ENCODE data around the gene XYLT1.
A peak's percentile ranks its signal among the peaks of the same experiment; 100 is the strongest.

The XYLT1 gene

GRCh38 chr16:17276610-17277009 is 194.2 kb downstream of the XYLT1 start:
- FAIRE-seq = no peak
- no peak for DNase-seq (ENCODE audit: extremely low spot score, insufficient read length, low read depth)

GRCh38 chr16:17276010-17276530 is 194.7 kb downstream of the XYLT1 start:
- FAIRE-seq = no peak
- DNase-seq (ENCODE audit: extremely low spot score, insufficient read length, low read depth) = no peak

DNA sequence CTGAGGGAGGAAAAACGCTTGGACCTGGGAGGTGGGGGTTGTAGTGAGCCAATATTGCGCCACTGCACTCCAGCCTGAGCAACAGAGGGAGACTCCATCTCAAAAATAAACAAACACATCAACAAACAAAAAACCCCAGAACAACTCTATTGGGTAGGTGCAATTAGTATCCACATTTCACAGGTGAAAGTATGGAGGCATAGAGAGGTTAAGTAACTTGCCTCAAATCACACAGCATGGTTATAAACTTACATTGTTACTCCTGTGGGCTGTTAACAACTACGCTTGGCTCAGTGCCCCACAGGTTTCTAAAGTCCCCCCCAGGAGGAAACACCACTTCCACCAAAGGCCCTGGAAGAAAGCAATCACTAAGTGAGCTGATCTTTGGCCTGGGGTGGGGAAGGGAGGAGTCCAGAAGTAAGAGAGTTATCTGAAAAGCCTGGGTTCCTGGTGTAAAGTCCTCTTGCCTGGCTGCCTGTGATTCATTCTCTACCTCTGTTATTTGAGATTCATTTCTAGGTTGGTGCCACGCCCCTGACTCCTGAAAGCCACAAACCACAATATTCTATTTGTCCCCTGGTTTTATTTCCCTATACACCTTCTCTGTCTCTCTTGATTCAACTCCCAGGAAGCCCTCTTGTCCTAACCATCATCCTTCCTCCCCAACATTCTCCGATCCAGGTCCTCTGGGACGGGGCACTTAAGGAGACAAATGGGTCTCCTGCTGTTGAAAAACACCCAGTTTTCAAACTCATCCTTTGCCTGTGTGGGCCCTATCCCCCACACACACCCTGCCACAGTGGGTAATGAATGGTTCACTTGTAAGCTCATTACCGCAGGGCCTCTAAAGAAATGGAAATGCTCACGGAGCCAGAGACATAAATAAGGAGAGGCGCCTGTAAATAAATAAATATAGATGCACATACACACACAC is 195.4 kb downstream of the XYLT1 start:
- DNase-seq (ENCODE audit: extremely low spot score, insufficient read length, low read depth) = no peak
- FAIRE-seq = no peak

DNA sequence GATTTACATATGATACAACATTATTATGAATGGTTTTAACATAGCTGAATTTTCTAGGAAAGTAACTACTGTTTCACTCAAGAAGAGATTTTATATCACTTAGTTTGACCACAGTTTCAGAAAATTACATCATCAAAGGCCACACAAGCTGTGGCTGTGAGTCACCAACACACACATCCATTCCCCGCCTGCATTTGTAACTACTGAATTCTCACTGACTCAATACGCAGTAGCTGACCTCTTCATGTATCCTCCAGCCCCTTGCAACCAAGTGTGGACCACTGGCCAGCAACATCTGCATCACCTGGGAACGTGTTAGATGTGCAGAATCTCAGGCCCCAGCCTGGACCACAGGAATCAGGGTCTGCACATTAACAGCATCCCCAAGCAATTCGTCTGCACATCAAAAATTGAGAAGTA is 197.6 kb downstream of the XYLT1 start:
- DNase-seq (ENCODE audit: extremely low spot score, insufficient read length, low read depth) (no peak), FAIRE-seq (no peak)

- no peak for FAIRE-seq
Observed at GRCh38 chr16:17272716-17273115, 198.0 kb downstream of the XYLT1 start.

GRCh38 chr16:17271687-17272086 is 199.1 kb downstream of the XYLT1 start:
- DNase-seq (ENCODE audit: extremely low spot score, insufficient read length, low read depth) (no peak), FAIRE-seq (no peak)

More at GRCh38 chr16:17272716-17273115, 198.0 kb downstream of the XYLT1 start:
- DNase-seq (ENCODE audit: extremely low spot score, insufficient read length, low read depth) = no peak

GRCh38 chr16:17270683-17271109 is 200.1 kb downstream of the XYLT1 start:
- FAIRE-seq = no peak
- DNase-seq (ENCODE audit: extremely low spot score, insufficient read length, low read depth) = no peak

DNA sequence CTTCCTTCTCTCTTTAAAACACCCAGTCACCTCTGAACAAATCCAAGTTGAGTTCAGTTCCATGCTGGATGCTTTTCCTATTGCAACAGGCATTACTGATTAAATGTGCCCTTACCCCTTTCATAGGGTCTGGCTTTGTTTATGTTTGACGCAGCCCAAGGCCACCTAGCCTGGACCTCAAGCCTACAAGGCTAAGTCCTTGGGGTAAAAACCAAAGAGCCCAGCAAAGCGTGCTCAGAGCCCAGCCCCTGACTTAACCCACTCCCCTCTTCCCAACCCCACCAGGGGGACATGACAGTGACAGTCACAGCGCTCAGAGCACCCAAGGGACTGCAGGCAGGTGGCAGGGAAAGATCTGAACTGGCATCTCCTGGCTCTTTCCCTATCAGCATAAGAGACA is 200.6 kb downstream of the XYLT1 start:
- no peak for FAIRE-seq
- DNase-seq (ENCODE audit: extremely low spot score, insufficient read length, low read depth) = no peak

- FAIRE-seq (no peak), DNase-seq (ENCODE audit: extremely low spot score, insufficient read length, low read depth) (no peak)
Observed at GRCh38 chr16:17269439-17269838, 201.3 kb downstream of the XYLT1 start.

- FAIRE-seq = no peak
- DNase-seq (ENCODE audit: extremely low spot score, insufficient read length, low read depth) = no peak
Observed at GRCh38 chr16:17266608-17267313, 204.0 kb downstream of the XYLT1 start.

- no peak for DNase-seq (ENCODE audit: extremely low spot score, insufficient read length, low read depth)
- no peak for FAIRE-seq
Observed at GRCh38 chr16:17265154-17265553, 205.6 kb downstream of the XYLT1 start.

GRCh38 chr16:17261197-17261858 is 209.4 kb downstream of the XYLT1 start:
- no peak for FAIRE-seq
- DNase-seq (ENCODE audit: extremely low spot score, insufficient read length, low read depth) = no peak

DNA sequence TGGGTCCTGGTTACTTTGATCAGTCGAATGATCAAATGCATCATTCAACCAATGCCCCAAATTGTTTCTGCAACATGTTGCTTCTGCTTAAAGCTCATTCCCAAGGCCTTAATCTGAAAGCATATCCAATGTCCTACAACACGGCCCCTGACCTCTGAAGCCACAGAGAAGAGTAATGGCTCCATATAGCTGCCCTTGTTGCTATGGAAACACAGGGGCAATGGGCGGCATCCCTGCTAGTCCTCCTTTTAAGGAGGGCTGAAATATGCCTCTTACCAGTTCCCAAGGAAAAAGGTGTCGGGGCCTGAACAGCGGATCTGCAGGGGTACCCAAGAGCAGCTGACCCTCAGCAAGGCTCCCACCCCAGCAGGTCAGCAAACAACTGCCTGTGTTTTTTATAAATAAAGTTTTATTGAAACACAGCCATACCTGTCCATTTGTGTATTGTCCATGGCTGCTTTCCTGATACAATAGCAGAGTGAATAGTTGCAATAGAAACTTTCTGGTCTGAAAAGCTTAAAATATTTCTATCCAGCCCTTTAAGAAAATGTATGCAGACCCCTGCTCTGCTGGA is 210.4 kb downstream of the XYLT1 start:
- DNase-seq (ENCODE audit: extremely low spot score, insufficient read length, low read depth) (no peak), FAIRE-seq (no peak)

DNA sequence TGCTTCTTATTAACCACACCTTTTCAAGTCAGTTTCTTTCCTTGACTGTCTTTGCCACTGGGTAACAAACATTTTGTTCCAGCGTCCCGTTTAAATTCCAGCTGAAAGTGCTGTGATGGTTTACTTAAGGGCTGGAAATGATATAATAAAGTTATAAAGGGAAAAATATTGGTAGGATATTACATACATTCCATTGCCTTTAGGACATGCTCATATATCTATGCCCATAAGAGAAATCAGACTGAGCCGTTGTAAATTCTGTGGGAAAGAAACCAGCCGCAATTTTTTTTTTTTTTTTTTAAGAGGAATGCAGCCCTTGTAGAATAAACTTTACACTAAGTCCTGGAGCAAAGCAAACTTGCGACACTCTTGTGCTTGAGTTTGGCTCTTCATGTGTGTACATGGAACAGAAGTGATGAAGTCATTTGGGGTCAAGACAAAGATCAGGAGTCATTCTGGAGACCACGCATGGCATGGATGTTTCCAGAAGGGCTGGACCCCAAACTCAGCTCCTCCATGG is 210.9 kb downstream of the XYLT1 start:
- FAIRE-seq = no peak
- no peak for DNase-seq (ENCODE audit: extremely low spot score, insufficient read length, low read depth)

DNA sequence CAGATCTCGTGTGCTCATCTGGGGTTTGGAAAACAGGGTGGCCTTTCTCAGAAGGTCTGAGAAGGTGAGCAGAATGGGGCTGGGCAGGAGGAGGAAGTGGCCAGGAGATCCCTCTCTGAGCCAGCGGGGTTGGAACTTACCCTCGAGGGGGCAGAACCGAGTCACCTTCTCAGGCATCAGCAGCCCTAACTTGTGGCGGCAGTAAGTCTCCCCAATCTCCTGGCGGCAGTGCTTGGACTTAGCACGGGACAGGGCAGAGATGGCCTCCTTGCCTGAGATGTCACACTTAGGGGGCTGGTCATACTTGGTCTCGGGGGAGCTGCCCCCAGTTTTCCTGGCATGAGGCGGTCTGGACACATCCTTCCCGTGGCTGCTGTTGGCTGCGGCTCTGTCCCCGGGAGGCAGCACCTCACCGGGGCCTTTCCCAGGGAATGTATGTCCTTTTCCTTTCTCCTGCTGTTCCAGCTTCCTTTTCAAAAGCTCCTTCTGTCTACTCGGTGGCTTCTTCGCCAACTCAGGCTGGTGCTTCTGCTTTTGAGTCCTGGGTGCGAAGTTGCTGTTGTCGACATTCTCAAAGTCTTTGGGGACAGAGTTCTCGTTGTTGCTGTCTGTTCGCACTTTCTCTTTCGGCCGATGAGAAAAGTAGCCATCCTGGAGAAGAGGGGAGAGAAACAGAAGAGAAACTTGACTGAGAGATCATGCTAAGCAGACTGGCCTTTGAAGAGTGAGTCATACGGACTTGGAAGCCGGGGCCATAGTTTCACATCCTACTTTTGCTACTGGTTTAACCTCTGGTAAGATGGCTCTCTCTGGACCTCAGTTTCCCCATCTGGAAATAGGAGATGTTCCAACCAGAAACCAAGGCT is 211.7 kb downstream of the XYLT1 start:
- FAIRE-seq (peak; percentile 89), DNase-seq (ENCODE audit: extremely low spot score, insufficient read length, low read depth) (peak; percentile 54)

DNA sequence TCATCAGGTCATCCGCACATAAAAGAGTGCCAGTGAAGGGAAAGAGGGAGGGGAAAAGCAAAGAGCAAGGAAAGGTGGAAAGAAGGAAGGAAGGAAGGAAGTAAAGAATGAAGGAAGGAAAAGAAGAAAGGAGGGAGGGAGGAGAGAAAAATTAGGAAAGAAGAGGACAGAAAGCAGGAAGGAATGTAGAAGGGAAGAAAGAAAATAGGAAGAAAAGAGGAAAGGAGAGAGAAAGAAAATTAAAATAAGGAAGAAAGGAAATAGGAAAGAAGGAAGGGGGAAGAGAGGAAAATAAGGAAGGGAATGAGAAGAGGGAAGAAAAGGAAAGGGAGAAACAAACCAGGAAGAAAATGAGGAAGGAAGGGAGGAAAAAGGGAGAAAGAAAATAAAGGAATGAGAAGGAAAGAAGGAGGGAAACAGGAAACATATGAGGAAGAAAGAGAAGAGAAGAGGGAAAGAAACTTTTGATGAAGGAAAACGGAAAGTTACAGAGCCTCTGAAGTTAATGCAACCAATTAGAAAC is 212.6 kb downstream of the XYLT1 start:
- FAIRE-seq (no peak), DNase-seq (ENCODE audit: extremely low spot score, insufficient read length, low read depth) (no peak)

- DNase-seq (ENCODE audit: extremely low spot score, insufficient read length, low read depth) = no peak
- FAIRE-seq = no peak
Observed at GRCh38 chr16:17257426-17258023, 213.2 kb downstream of the XYLT1 start.

GRCh38 chr16:17252701-17253100 is 218.1 kb downstream of the XYLT1 start:
- no peak for FAIRE-seq
- no peak for DNase-seq (ENCODE audit: extremely low spot score, insufficient read length, low read depth)
